K562 (cell line): ENCODE data around the gene SCAF11. TPM values are rescaled to one million over a fixed set of nuclear protein-coding genes. Genes with fewer than 3 reads are reported as not detected.
A peak's percentile ranks its signal among the peaks of the same experiment; 100 is the strongest.

Experiments used
- BRCA1 ChIP-seq, 2 experiments: fragments of 450-650 bp in 1 of 2; sonication (generic) in 1 of 2; formaldehyde crosslinking in 1 of 2; IDR thresholded peaks; 2 replicates each; pipeline versions ENCODE4 v1.5.0 to v1.6.1; 2017 to 2020; ENCODE audit warnings: mild to moderate bottlenecking in 1 of 2, missing genetic modification reagents in 1 of 2
- BRD4 ChIP-seq: fragments of 200-600 bp; sonication (generic); IDR thresholded peaks from 2 replicates; pipeline ENCODE4 v1.6.1; 2017; ENCODE audit warnings: inconsistent platforms
- MYNN ChIP-seq, 2 experiments: sonication (generic); formaldehyde crosslinking in 1 of 2; IDR thresholded peaks; 2 replicates each; pipeline versions ENCODE4 v1.5.0 to v1.6.1; 2016 to 2020; ENCODE audit warnings: antibody characterized with exemption in 1 of 2, missing genetic modification reagents in 1 of 2
- ZNF143 ChIP-seq: sonication (generic); formaldehyde crosslinking; IDR thresholded peaks from 2 replicates; pipeline ENCODE4 v1.9.0; 2022; ENCODE audit warnings: mild to moderate bottlenecking, missing genetic modification reagents
- ZNF445 ChIP-seq: fragments of 250-450 bp; sonication (Bioruptor Pico); IDR thresholded peaks from 2 replicates; pipeline ENCODE4 v1.4.0; 2020; ENCODE audit warnings: low read depth, mild to moderate bottlenecking, moderate library complexity
- polyA plus RNA-seq, 8 experiments: library from polyadenylated mRNA; depleted of rRNA in 4 of 8; stranded (reverse) in 5 of 8; unstranded in 3 of 8; fragments of >200 nt; fragmentation: Nextera tagmentation in 2 of 8; fragmentation: Illumina TruSeq in 1 of 8; extraction: Ambion mirVana in 2 of 8; extraction: Trizol in 1 of 8; gene quantifications; 2 replicates each; pipeline versions ENCODE4 v1.2.1 to v1.2.3, GENCODE V29; 2011 to 2014; ENCODE audit warnings: inconsistent platforms in 1 of 8, missing spikeins in 1 of 8
- total RNA-seq, 7 experiments: library from RNA; depleted of rRNA in 6 of 7; stranded (reverse); fragments of >200 nt in 6 of 7; fragmentation: Illumina TruSeq in 2 of 7; extraction: Trizol in 2 of 7; gene quantifications; 2 replicates each; pipeline versions ENCODE4 v1.2.1 to v1.2.3, GENCODE V29; 2011 to 2021; ENCODE audit warnings: low replicate concordance in 1 of 7
- TF ChIP-seq, protein P1 (sequence below), 2 experiments: fragments of 450-650 bp; formaldehyde crosslinking in 1 of 2; IDR thresholded peaks; 2 replicates each; pipeline versions ENCODE4 v1.4.0 to v1.6.1; 2014 to 2020; ENCODE audit warnings: mild to moderate bottlenecking in 2 of 2, borderline replicate concordance in 1 of 2, low read depth in 1 of 2
- TF ChIP-seq, protein P2 (sequence below): sonication (generic); formaldehyde crosslinking; IDR thresholded peaks from 2 replicates; pipeline ENCODE4 v1.8.1; 2023; ENCODE audit warnings: mild to moderate bottlenecking, missing genetic modification reagents
- TF ChIP-seq, protein P3 (sequence below): fragments of 450-650 bp; IDR thresholded peaks from 2 replicates; pipeline ENCODE4 v1.6.1; 2014; ENCODE audit warnings: low read depth, mild to moderate bottlenecking, moderate library complexity, borderline replicate concordance
- TF ChIP-seq, protein P4 (sequence below): fragments of 450-650 bp; IDR thresholded peaks from 2 replicates; pipeline ENCODE4 v1.6.1; 2016; ENCODE audit warnings: mild to moderate bottlenecking
- TF ChIP-seq, protein P5 (sequence below): fragments of 250-450 bp; sonication (Bioruptor Pico); IDR thresholded peaks from 2 replicates; pipeline ENCODE4 v1.9.0; 2021; ENCODE audit warnings: mild to moderate bottlenecking

SCAF11 gene
- total and polyA plus RNA-seq, 9 of the 15 experiments (the other 6 are each of a cell fraction or from before 2014, with no cell fraction given), result 30.4 to 119 (median 80.0) TPM

DNA sequence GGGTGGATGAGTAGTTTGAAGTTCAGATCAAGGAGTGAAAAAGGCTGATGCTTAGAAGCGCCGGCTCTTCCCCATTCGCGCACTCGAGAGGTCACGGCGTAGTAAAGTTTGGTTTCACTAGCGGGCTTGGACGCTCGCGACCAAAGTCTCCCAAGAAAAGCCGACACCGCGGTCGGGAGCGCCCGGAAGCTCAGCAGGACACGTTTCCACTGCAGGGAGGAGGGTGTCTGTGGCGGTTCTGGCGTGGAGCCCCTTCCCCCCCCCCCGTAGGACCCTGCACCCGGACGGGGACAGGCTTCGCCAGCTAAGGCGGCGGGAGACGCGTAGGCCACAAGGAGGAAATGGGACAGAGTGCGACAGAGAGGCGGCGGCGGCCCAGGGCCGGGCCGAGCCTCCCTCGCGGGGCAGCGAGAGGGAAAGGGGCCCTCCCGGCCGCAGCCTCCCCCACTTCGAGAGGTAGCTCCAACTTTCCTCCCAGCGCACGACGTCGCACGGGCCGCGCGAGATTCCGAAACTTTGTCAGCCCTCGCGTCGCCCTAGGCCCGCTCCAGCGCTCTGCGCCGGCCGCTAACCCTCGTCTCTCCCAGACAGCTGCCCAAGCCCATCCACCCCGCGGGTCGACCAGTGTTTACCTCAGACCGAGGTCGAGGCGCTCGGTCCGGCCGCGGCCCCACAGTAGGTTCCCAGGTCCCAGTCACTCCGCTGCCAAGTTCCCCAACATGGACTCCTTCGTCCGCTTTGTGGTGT lies 480 bp downstream of the SCAF11 start (continued):
- TF ChIP-seq, protein P1, sequence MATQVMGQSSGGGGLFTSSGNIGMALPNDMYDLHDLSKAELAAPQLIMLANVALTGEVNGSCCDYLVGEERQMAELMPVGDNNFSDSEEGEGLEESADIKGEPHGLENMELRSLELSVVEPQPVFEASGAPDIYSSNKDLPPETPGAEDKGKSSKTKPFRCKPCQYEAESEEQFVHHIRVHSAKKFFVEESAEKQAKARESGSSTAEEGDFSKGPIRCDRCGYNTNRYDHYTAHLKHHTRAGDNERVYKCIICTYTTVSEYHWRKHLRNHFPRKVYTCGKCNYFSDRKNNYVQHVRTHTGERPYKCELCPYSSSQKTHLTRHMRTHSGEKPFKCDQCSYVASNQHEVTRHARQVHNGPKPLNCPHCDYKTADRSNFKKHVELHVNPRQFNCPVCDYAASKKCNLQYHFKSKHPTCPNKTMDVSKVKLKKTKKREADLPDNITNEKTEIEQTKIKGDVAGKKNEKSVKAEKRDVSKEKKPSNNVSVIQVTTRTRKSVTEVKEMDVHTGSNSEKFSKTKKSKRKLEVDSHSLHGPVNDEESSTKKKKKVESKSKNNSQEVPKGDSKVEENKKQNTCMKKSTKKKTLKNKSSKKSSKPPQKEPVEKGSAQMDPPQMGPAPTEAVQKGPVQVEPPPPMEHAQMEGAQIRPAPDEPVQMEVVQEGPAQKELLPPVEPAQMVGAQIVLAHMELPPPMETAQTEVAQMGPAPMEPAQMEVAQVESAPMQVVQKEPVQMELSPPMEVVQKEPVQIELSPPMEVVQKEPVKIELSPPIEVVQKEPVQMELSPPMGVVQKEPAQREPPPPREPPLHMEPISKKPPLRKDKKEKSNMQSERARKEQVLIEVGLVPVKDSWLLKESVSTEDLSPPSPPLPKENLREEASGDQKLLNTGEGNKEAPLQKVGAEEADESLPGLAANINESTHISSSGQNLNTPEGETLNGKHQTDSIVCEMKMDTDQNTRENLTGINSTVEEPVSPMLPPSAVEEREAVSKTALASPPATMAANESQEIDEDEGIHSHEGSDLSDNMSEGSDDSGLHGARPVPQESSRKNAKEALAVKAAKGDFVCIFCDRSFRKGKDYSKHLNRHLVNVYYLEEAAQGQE (IDR thresholded peaks at IDR 0.05; ENCODE audit: borderline replicate concordance), result no peak
- TF ChIP-seq, protein P1 (CRISPR knock-in tag; IDR thresholded peaks at IDR 0.05; ENCODE audit: low read depth), result peak; percentile 41; the same call in 1 of the 2 replicates
- no peak for TF ChIP-seq MYNN (IDR thresholded peaks at IDR 0.05)
- no peak for TF ChIP-seq MYNN (CRISPR knock-in tag; IDR thresholded peaks at IDR 0.05)
- TF ChIP-seq BRCA1 (IDR thresholded peaks at IDR 0.05), result no peak
- no peak for TF ChIP-seq BRCA1 (CRISPR knock-in tag; IDR thresholded peaks at IDR 0.05)
- no peak for TF ChIP-seq ZNF445
- TF ChIP-seq ZNF143 (CRISPR knock-in tag), result no peak
- TF ChIP-seq, protein P2, sequence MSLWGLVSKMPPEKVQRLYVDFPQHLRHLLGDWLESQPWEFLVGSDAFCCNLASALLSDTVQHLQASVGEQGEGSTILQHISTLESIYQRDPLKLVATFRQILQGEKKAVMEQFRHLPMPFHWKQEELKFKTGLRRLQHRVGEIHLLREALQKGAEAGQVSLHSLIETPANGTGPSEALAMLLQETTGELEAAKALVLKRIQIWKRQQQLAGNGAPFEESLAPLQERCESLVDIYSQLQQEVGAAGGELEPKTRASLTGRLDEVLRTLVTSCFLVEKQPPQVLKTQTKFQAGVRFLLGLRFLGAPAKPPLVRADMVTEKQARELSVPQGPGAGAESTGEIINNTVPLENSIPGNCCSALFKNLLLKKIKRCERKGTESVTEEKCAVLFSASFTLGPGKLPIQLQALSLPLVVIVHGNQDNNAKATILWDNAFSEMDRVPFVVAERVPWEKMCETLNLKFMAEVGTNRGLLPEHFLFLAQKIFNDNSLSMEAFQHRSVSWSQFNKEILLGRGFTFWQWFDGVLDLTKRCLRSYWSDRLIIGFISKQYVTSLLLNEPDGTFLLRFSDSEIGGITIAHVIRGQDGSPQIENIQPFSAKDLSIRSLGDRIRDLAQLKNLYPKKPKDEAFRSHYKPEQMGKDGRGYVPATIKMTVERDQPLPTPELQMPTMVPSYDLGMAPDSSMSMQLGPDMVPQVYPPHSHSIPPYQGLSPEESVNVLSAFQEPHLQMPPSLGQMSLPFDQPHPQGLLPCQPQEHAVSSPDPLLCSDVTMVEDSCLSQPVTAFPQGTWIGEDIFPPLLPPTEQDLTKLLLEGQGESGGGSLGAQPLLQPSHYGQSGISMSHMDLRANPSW (CRISPR knock-in tag), result no peak
- TF ChIP-seq, protein P3, sequence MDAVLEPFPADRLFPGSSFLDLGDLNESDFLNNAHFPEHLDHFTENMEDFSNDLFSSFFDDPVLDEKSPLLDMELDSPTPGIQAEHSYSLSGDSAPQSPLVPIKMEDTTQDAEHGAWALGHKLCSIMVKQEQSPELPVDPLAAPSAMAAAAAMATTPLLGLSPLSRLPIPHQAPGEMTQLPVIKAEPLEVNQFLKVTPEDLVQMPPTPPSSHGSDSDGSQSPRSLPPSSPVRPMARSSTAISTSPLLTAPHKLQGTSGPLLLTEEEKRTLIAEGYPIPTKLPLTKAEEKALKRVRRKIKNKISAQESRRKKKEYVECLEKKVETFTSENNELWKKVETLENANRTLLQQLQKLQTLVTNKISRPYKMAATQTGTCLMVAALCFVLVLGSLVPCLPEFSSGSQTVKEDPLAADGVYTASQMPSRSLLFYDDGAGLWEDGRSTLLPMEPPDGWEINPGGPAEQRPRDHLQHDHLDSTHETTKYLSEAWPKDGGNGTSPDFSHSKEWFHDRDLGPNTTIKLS, result no peak
- TF ChIP-seq, protein P4, sequence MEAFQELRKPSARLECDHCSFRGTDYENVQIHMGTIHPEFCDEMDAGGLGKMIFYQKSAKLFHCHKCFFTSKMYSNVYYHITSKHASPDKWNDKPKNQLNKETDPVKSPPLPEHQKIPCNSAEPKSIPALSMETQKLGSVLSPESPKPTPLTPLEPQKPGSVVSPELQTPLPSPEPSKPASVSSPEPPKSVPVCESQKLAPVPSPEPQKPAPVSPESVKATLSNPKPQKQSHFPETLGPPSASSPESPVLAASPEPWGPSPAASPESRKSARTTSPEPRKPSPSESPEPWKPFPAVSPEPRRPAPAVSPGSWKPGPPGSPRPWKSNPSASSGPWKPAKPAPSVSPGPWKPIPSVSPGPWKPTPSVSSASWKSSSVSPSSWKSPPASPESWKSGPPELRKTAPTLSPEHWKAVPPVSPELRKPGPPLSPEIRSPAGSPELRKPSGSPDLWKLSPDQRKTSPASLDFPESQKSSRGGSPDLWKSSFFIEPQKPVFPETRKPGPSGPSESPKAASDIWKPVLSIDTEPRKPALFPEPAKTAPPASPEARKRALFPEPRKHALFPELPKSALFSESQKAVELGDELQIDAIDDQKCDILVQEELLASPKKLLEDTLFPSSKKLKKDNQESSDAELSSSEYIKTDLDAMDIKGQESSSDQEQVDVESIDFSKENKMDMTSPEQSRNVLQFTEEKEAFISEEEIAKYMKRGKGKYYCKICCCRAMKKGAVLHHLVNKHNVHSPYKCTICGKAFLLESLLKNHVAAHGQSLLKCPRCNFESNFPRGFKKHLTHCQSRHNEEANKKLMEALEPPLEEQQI, result no peak
- TF ChIP-seq, protein P5, sequence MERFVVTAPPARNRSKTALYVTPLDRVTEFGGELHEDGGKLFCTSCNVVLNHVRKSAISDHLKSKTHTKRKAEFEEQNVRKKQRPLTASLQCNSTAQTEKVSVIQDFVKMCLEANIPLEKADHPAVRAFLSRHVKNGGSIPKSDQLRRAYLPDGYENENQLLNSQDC (CRISPR knock-in tag), result no peak
- TF ChIP-seq BRD4, result 0 out of 2 replicates have a peak, but pooled peaks have one; percentile 61
